MCF 10A (cell line): Measurements from ENCODE around the gene RRH. TPM values are rescaled to one million over a fixed set of nuclear protein-coding genes. Genes with fewer than 3 reads are reported as not detected.
"Not testable (repeated sequence)": the region's sequence is repeated elsewhere in the genome, so short reads cannot be mapped to it uniquely, and the experiment has no call there.

ENCODE experiments used
- Bru-seq: library from RNA; stranded (reverse); fragments of 400-500 nt; gene quantifications from one replicate; lab custom pipeline; 2021; lab: Mats Ljungman, UMichigan
- BruChase-seq, 2 experiments: library from RNA; stranded (reverse); fragments of 400-500 nt; gene quantifications; one replicate each; lab custom pipeline; 2021; lab: Mats Ljungman, UMichigan
- BruUV-seq: library from RNA; stranded (reverse); fragments of 400-500 nt; replicated peaks from 2 replicates; lab custom pipeline; 2021; lab: Mats Ljungman, UMichigan
- CTCF ChIA-PET: fragments of 300-600 bp; sonication (Branson Sonifier 250); formaldehyde crosslinking; extraction: SDS; loops from one replicate; lab custom pipeline; 2021; ENCODE audit warnings: antibody characterized with exemption, inconsistent platforms; lab: Yijun Ruan, JAX
- POLR2A ChIA-PET: fragments of 300-600, 350-650 bp; sonication (Branson Sonifier 250); formaldehyde crosslinking; extraction: SDS; loops from one replicate; lab custom pipeline; 2020; ENCODE audit warnings: antibody characterized with exemption, inconsistent platforms; lab: Yijun Ruan, JAX
- DNase-seq: peaks from one replicate; pipeline ENCODE4 v3.0.0-alpha.2; 2018; ENCODE audit not compliant: unreplicated experiment
- H3K27ac Mint-ChIP-seq: one replicate; pipeline ENCODE4 v1.8.0; 2022; ENCODE audit warnings: mild to moderate bottlenecking, low read depth, mixed read lengths; ENCODE audit not compliant: unreplicated experiment
- H3K27me3 Mint-ChIP-seq: one replicate; pipeline ENCODE4 v1.8.0; 2022; ENCODE audit warnings: mixed read lengths; ENCODE audit not compliant: insufficient read depth, unreplicated experiment
- H3K36me3 Mint-ChIP-seq: one replicate; pipeline ENCODE4 v1.8.0; 2022; ENCODE audit warnings: mild to moderate bottlenecking, moderate library complexity, mixed read lengths; ENCODE audit not compliant: insufficient read depth, unreplicated experiment
- H3K4me1 Mint-ChIP-seq: one replicate; pipeline ENCODE4 v1.8.0; 2022; ENCODE audit warnings: mixed read lengths; ENCODE audit not compliant: insufficient read depth, unreplicated experiment
- H3K4me3 Mint-ChIP-seq: one replicate; pipeline ENCODE4 v1.8.0; 2022; ENCODE audit warnings: mild to moderate bottlenecking, moderate library complexity, mixed read lengths; ENCODE audit not compliant: unreplicated experiment
- H3K9me3 Mint-ChIP-seq: one replicate; pipeline ENCODE4 v1.8.0; 2022; ENCODE audit warnings: mixed read lengths; ENCODE audit not compliant: unreplicated experiment
- CTCF ChIP-seq: fragments of 200-600 bp; IDR thresholded peaks from one replicate; pipeline ENCODE4 v1.8.0; 2022; ENCODE audit warnings: antibody characterized with exemption, mild to moderate bottlenecking; ENCODE audit not compliant: unreplicated experiment
- intact Hi-C: fragments of 100-400 bp; cut with micrococcal nuclease; formaldehyde crosslinking; loops from 2 replicates; pipeline ENCODE4 v1.14.1; 2022
- long read RNA-seq: library from polyadenylated mRNA; stranded (forward); transcript quantifications from one replicate; pipeline ENCODE4 v2.0.0, GENCODE V29; 2022
- total RNA-seq: library from RNA; stranded (reverse); gene quantifications from 2 replicates; pipeline ENCODE4 v1.2.3, GENCODE V29; 2022

The RRH gene
- not detected in 2 replicates for total RNA-seq
- percentile 53 among the genes with signal in this experiment for Bru-seq, nascent RNA
- BruChase-seq, experiment 1, labeled RNA remaining after a 6-hour chase, result percentile 72 among the genes with signal in this experiment
- percentile 77 among the genes with signal in this experiment for BruChase-seq, experiment 2, labeled RNA remaining after a 2-hour chase
- long read RNA-seq, result 0 reads

DNA sequence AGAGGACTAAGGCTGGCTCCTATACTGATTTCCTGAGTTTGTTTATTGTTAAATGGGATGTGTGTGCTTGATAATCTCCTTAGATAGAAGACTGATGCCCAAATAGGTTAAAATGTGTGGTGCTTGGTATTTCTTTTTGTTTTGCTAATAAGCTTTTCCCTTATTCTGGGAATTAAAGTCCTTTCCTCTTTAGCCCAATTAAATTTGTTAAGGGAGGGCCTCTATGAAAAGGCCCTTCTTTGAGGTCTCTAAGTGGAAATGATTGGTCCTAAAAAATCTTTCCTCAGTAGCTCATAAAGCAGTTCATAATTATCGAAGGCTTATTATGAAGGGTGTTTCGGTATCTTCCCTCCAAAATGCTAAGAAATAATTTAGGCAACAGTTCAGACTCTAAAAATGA, at the start of gene RRH:
TSS of gene RRH (plus strand) at position 301 of the 400 bp plus-strand sequence. CDS start at position 357, 56 bp downstream.
- intact Hi-C loops, result no loop called here
- H3K36me3 Mint-ChIP-seq, result peaks cover 47% of the 10 kb centered on the region
- no peak within 1 kb of the TSS for H3K4me3 Mint-ChIP-seq
- H3K27me3 Mint-ChIP-seq, result no peaks in the 10 kb centered on the region
- ChIA-PET POLR2A (no interaction called here), CTCF (interaction anchor here (0.6 to 3.5 kb wide), 10 partner anchors 8 to 396 kb away, joined by 3 to 10 read pairs (median 4); partner anchors contain the start of gene CASP6)
- no peaks in the 10 kb centered on the region for H3K9me3 Mint-ChIP-seq
- H3K4me1 Mint-ChIP-seq, result no peaks in the 10 kb centered on the region
- BruUV-seq, result no TSS peak
- DNase-seq, result no peak
- no peak within 1 kb of the TSS for H3K27ac Mint-ChIP-seq
- no peak for TF ChIP-seq CTCF

- H3K27ac Mint-ChIP-seq, POLR2A ChIA-PET, H3K4me3 Mint-ChIP-seq, H3K9me3 Mint-ChIP-seq, CTCF ChIA-PET, BruUV-seq, intact Hi-C loops, H3K36me3 Mint-ChIP-seq, DNase-seq, H3K4me1 Mint-ChIP-seq: not testable (repeated sequence)
- peaks cover 46% of the 10 kb centered on the region for H3K27me3 Mint-ChIP-seq
Measured at GRCh38 chr4:109782092-109782491, 45.7 kb upstream of the RRH start.

GRCh38 chr4:109786846-109787245, 40.9 kb upstream of the RRH start:
- TF ChIP-seq CTCF, result no peak
- POLR2A ChIA-PET, result no interaction called here
- Mint-ChIP-seq H3K36me3 (no peaks in the 10 kb centered on the region), H3K27me3 (peaks cover 28% of the 10 kb centered on the region), H3K27ac (no peak overlapping the region), H3K4me1 (no peaks in the 10 kb centered on the region), H3K9me3 (no peaks in the 10 kb centered on the region), H3K4me3 (no peak overlapping the region)
- CTCF ChIA-PET, result interaction anchor here (0.6 to 1.0 kb wide), 2 partner anchors 18 to 33 kb away, joined by 3 to 5 read pairs; no protein-coding TSS in a partner anchor
- BruUV-seq, result no TSS peak
- intact Hi-C loops, result no loop called here
- DNase-seq, result no peak

DNA sequence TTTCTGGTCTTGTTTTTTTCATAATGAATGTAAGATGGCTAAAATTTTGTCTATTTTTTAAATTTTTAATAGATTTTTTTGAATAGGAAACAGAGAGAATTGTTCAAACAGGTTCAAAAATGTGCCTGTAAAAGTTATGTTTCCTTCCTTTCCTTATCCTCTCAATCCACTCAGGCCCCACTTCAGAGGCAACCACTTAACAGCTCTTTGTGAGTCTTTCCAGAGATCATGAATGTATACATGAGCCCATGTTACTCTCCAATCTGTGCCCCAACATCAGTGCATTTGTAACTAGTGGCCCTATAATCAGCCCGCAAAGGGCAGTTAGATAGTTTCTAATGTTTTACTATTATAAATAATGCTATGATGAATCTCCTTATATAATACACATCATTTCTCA, 40.0 kb upstream of the RRH start:
- no peak for DNase-seq
- BruUV-seq, result no TSS peak
- H3K4me1 Mint-ChIP-seq, result no peaks in the 10 kb centered on the region
- POLR2A ChIA-PET, result no interaction called here
- intact Hi-C loops, result no loop called here
- H3K4me3 Mint-ChIP-seq, result no peak overlapping the region
- CTCF ChIA-PET, result no interaction called here
- TF ChIP-seq CTCF, result no peak
- H3K9me3 Mint-ChIP-seq, result no peaks in the 10 kb centered on the region
- no peaks in the 10 kb centered on the region for H3K36me3 Mint-ChIP-seq
- peaks cover 18% of the 10 kb centered on the region for H3K27me3 Mint-ChIP-seq
- no peak overlapping the region for H3K27ac Mint-ChIP-seq
